Neuron (in vitro differentiated cells): ENCODE data around the gene DCHS2.
A peak's percentile ranks its signal among the peaks of the same experiment; 100 is the strongest.

Source experiments
- H2AFZ ChIP-seq: one replicate; pipeline ENCODE4 v1.6.1; 2013; ENCODE audit warnings: low read depth, mild to moderate bottlenecking, inconsistent platforms, low read length, moderate library complexity
- H3K27me3 ChIP-seq: one replicate; pipeline ENCODE4 v1.6.1; 2013; ENCODE audit warnings: low read length; ENCODE audit not compliant: insufficient read depth
- H3K36me3 ChIP-seq: one replicate; pipeline ENCODE4 v1.6.1; 2013; ENCODE audit warnings: low read length; ENCODE audit not compliant: insufficient read depth
- H3K4me1 ChIP-seq: one replicate; pipeline ENCODE4 v1.6.1; 2013; ENCODE audit warnings: low read length; ENCODE audit not compliant: insufficient read depth
- H3K4me3 ChIP-seq: 2 replicates; pipeline ENCODE4 v1.5.1; 2013; ENCODE audit warnings: mild to moderate bottlenecking, low read length, moderate library complexity
- H3K9me3 ChIP-seq: one replicate; pipeline ENCODE4 v1.6.1; 2013; ENCODE audit warnings: low read length

The DCHS2 gene

DNA sequence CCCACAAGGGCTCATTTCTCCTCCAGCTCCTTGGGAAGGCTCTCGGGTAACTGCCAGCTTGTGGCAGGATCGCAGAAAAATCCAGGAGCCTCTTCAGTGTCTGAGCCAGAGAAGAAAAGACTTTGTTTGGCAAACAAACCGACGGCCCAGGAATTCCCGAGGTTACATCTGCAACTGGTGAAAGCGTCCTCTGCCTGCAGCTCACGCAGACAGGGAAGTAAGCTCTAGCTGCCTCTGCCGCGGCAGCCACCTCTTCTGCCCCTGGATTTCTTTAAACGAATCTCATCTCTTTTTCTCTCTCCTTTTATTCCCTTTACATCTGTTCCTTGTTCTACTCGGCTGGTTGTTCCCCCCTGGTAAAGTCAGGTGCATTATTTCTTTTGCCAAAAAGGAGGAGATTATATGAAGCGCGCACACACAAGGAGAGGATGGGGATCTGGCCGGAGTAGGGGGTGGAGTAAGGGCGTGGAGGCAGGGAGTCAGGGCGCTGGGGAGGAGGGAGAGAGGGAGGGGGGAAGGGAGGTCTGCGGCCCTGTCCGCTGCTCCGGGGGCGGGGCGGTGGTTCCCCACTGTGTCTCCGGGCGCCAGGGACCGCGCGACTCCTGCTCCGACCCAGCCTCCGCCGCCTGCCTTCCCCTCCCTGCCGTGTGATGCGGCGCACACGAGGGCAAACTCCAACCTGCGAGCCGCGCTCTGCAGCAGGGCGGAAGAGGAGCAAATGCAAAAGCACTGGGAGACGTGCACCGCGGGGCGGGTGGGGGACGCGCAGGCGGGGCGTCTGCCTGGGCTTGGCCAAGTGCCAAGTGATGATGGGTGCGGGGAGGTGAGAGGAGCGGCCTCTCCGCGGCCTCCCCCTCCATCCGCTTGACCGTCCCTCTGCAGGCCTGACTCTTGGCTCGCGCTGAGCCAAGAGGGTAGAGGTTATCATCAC lies at the start of gene DCHS2:
TSS of gene DCHS2 (minus strand) at position 459 of the 931 bp plus-strand sequence. CDS start at position 15, 444 bp downstream.
- Histone ChIP-seq H2AFZ (peak within 1 kb of the TSS; percentile 75), H3K9me3 (peaks cover 14% of the 10 kb centered on the region), H3K27me3 (peaks cover 57% of the 10 kb centered on the region), H3K36me3 (no peaks in the 10 kb centered on the region), H3K4me3 (peak within 1 kb of the TSS; percentile 48), H3K4me1 (peaks cover 5% of the 10 kb centered on the region)

DNA sequence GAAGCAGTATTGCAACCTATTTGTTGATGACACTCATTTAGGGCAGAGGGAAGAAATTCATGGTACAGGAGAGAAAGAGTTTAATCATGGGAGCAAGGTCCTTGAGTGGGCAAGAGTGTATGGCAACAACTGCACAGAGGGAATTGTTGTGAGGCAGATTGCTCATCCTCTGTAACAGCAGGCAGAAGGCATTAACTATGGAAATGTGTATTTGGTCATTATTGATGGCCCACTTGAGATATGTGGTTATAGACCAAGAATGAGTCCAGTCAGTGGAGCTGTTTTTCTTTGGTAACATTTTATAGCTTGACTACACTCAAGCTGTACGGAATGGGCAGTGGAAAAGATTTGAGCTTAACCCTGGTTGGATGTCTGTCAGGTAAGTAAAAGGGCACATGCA lies 42.7 kb upstream of the DCHS2 start:
- H3K36me3 ChIP-seq: peaks cover 33% of the 10 kb centered on the region
- H3K4me3 ChIP-seq: no peak overlapping the region
- H3K27me3 ChIP-seq: no peaks in the 10 kb centered on the region
- no peak overlapping the region for H2AFZ ChIP-seq
- H3K9me3 ChIP-seq: no peaks in the 10 kb centered on the region
- H3K4me1 ChIP-seq: no peaks in the 10 kb centered on the region

- Histone ChIP-seq H3K36me3 (no peaks in the 10 kb centered on the region), H3K9me3 (no peaks in the 10 kb centered on the region), H2AFZ (peak overlapping the region; percentile 6), H3K4me1 (no peaks in the 10 kb centered on the region), H3K4me3 (no peak overlapping the region), H3K27me3 (no peaks in the 10 kb centered on the region)
Observed at GRCh38 chr4:154529728-154530519, 38.3 kb upstream of the DCHS2 start.

DNA sequence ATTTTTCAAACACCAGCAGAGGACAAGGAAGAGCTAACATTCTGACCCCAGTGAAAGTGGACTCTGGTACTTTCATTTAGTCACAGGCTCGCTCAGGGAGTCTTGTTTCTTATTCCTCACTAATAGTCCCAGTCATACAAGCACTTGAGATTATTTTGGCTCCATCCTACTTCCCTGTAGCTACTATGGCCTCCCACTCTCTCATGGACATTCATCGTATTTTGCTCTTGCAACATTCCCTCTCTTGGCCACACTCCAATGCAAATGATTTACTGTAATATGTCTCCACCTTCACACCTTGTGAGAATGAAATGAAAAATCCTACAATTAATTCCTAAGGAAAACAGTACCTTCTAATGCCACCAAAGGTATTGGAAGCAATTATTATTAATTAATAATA lies 37.3 kb upstream of the DCHS2 start:
- peaks cover 2% of the 10 kb centered on the region for H3K9me3 ChIP-seq
- no peaks in the 10 kb centered on the region for H3K36me3 ChIP-seq
- H3K4me1 ChIP-seq: no peaks in the 10 kb centered on the region
- H2AFZ ChIP-seq: no peak overlapping the region
- H3K4me3 ChIP-seq: no peak overlapping the region
- no peaks in the 10 kb centered on the region for H3K27me3 ChIP-seq

- no peak overlapping the region for H3K4me3 ChIP-seq
- H2AFZ ChIP-seq: no peak overlapping the region
- no peaks in the 10 kb centered on the region for H3K27me3 ChIP-seq
- no peaks in the 10 kb centered on the region for H3K4me1 ChIP-seq
- H3K36me3 ChIP-seq: no peaks in the 10 kb centered on the region
- H3K9me3 ChIP-seq: peaks cover 2% of the 10 kb centered on the region
Observed at GRCh38 chr4:154527308-154527707, 35.7 kb upstream of the DCHS2 start.

GRCh38 chr4:154526151-154526550 lies 34.6 kb upstream of the DCHS2 start:
- H3K36me3 ChIP-seq: no peaks in the 10 kb centered on the region
- H3K4me3 ChIP-seq: no peak overlapping the region
- peaks cover 2% of the 10 kb centered on the region for H3K9me3 ChIP-seq
- no peaks in the 10 kb centered on the region for H3K27me3 ChIP-seq
- H3K4me1 ChIP-seq: peaks cover 11% of the 10 kb centered on the region
- H2AFZ ChIP-seq: no peak overlapping the region

DNA sequence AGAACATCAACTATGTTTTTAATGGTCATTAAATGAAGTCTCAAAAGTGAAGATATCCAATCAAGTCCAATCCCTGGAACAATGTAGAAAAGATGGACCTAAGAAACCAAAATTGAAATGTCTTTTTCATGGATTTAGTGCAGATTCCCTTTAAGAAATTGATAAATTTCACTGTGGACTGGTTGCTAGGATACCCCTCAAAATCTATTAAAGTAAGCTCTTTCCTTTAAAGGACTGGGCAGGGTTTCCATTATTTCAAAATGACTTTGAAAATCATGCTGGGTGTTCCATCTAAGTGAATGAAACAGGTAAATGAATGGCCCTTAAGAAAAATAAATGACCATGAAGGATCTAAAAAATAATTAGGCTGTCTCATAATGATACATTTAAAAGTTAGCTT lies 30.0 kb upstream of the DCHS2 start:
- H3K4me1 ChIP-seq: peaks cover 38% of the 10 kb centered on the region
- H3K27me3 ChIP-seq: no peaks in the 10 kb centered on the region
- no peak overlapping the region for H3K4me3 ChIP-seq
- H3K36me3 ChIP-seq: no peaks in the 10 kb centered on the region
- H2AFZ ChIP-seq: peak overlapping the region; percentile 33
- H3K9me3 ChIP-seq: peaks cover 2% of the 10 kb centered on the region

GRCh38 chr4:154519214-154519613 lies 27.6 kb upstream of the DCHS2 start:
- no peak overlapping the region for H3K4me3 ChIP-seq
- no peaks in the 10 kb centered on the region for H3K36me3 ChIP-seq
- H3K4me1 ChIP-seq: peaks cover 52% of the 10 kb centered on the region
- H2AFZ ChIP-seq: no peak overlapping the region
- H3K27me3 ChIP-seq: no peaks in the 10 kb centered on the region
- peaks cover 2% of the 10 kb centered on the region for H3K9me3 ChIP-seq

DNA sequence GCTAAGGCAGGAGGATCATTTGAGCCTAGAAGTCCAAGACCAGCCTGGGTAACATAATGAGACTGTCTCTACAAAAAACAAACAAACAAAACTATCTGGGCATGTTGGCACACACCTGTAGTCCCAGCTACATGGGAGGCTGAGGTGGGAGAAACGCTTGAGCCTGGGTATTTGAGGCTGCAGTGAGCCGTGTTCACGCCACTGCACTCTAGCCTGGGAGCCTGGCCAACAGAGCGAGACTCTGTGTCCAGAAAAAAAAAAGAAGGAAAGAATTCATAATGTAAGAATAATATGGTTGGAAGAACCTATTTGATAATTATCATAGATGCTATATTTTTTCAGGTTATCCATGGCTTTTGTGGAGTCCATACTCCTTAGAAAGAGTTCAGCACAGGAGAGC lies 26.0 kb upstream of the DCHS2 start:
- H2AFZ ChIP-seq: no peak overlapping the region
- H3K36me3 ChIP-seq: no peaks in the 10 kb centered on the region
- H3K4me3 ChIP-seq: no peak overlapping the region
- H3K27me3 ChIP-seq: no peaks in the 10 kb centered on the region
- peaks cover 56% of the 10 kb centered on the region for H3K4me1 ChIP-seq
- H3K9me3 ChIP-seq: no peaks in the 10 kb centered on the region

DNA sequence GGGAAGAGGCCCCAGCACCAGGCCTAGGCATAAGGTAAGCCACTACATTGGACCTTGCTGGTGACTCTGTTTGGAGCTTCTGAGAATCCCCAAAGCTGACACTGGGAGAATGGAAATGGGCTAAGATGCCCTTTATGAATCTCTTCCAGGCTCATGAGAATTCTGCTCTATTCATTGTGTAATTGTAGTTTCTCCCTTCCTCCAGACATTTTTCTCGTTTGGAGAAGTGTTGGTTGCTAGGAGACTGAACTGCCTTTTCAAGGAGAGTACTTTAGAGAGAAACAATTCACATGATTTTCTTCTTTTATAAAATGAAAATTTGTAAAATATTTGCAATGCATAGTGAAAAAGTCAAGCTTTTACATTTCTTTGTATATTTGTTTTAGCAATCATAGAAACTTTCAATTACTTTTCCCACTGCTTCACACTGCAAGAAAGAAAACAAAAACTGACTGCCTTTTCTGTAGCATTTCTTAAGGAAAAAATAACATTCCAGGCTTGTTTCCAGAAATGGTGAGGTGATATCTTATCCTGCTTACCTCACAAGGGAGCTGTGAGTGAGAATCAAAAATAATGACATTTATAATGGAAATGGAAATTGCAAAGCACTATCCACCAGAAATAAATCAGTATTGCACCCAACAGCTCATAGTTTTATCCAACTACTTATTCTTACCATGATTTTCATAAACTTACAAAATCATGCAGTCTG lies 24.9 kb upstream of the DCHS2 start:
- Histone ChIP-seq H2AFZ (peak overlapping the region; percentile 31), H3K9me3 (no peaks in the 10 kb centered on the region), H3K36me3 (no peaks in the 10 kb centered on the region), H3K4me3 (no peak overlapping the region), H3K4me1 (peaks cover 58% of the 10 kb centered on the region), H3K27me3 (no peaks in the 10 kb centered on the region)

DNA sequence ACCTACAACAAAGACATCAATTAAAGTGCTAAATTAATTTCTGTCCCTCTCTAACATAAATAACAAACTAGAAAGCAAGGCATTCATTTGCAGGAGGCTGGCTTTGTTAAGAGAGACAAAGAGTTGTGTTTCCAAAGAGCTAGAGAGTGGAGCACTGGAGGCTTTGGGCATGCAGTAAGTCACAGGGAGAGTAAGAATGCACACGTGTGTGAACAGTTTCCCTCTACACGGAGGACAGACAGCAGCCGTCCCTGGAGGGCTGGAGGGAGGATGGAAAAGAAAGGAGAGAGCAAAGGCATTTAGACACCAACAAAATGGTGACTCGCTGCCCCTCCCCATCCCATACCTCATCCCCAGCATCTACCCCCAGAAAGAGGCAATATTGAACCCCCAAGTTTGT lies 20.4 kb upstream of the DCHS2 start:
- peaks cover 32% of the 10 kb centered on the region for H3K4me1 ChIP-seq

DNA sequence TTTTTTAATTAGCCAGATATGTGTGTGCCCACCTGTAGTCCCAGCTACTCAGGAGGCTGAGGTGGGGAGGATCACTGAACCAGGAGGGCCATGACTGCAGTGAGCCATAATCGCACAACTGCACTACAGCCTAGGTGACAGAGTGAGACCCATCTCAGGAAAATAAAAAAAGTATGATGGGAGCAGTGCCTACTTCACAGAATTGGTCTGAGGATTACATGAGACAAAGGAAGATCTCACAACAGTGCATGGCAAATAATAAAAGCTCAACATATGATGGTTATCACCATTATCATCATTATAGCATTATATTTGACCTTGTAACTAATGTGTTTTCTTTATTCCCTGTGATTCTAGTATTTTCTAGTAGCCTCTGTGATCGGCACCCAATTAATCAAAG lies 19.9 kb upstream of the DCHS2 start:
- no peaks in the 10 kb centered on the region for H3K36me3 ChIP-seq
- H2AFZ ChIP-seq: peak overlapping the region; percentile 86
- peaks cover 28% of the 10 kb centered on the region for H3K4me1 ChIP-seq
- no peaks in the 10 kb centered on the region for H3K27me3 ChIP-seq
- no peaks in the 10 kb centered on the region for H3K9me3 ChIP-seq
- H3K4me3 ChIP-seq: no peak overlapping the region

More for the DNA sequence above, 20.4 kb upstream of the DCHS2 start:
- Histone ChIP-seq H2AFZ (peak overlapping the region; percentile 86), H3K9me3 (no peaks in the 10 kb centered on the region), H3K27me3 (no peaks in the 10 kb centered on the region), H3K36me3 (no peaks in the 10 kb centered on the region), H3K4me3 (no peak overlapping the region)

DNA sequence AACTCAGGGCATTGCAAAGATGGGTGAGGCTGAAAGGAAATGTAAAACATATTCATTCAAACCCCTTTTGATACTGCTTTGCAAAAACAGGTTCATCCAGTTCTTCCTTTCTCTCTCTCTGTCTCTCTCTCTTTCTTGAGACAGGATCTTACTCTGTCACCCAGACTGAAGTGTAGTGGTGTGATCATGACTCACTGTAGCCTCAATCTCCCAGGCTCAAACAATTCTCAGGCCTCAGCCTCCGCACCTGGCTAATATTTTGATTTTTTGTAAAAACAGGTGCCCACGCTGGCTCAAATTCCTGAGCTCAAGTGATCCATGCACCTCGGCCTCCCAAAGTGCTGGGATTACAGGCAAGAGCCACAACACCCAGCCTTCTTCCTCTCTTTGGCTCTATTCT lies 15.6 kb upstream of the DCHS2 start:
- Histone ChIP-seq H3K4me1 (peaks cover 6% of the 10 kb centered on the region), H2AFZ (no peak overlapping the region), H3K4me3 (no peak overlapping the region), H3K9me3 (no peaks in the 10 kb centered on the region), H3K36me3 (no peaks in the 10 kb centered on the region), H3K27me3 (no peaks in the 10 kb centered on the region)
